Endodermal cell (in vitro differentiated cells): Measurements from ENCODE around the gene SEC24D. TPM values are rescaled to one million over a fixed set of nuclear protein-coding genes. Genes with fewer than 3 reads are reported as not detected.

Experiments used
- DNase-seq: peaks from one replicate; pipeline ENCODE4 v3.0.0-alpha.2; 2017
- H3K27ac ChIP-seq: 2 replicates; pipeline ENCODE4 v1.5.1; 2013; ENCODE audit warnings: mild to moderate bottlenecking, low read depth, low read length, moderate library complexity
- H3K27me3 ChIP-seq: 2 replicates; pipeline ENCODE4 v1.6.1; 2013; ENCODE audit warnings: mild to moderate bottlenecking, low read length, moderate library complexity; ENCODE audit not compliant: insufficient read depth, control insufficient read depth, poor library complexity, severe bottlenecking
- H3K36me3 ChIP-seq: 2 replicates; pipeline ENCODE4 v1.7.0; 2013; ENCODE audit warnings: mild to moderate bottlenecking, low read length, moderate library complexity; ENCODE audit not compliant: control insufficient read depth, insufficient read depth
- H3K4me1 ChIP-seq: one replicate; pipeline ENCODE4 v1.7.0; 2013; ENCODE audit warnings: low read length; ENCODE audit not compliant: control insufficient read depth, insufficient read depth
- H3K4me3 ChIP-seq: 2 replicates; pipeline ENCODE4 v1.5.1; 2013; ENCODE audit warnings: mild to moderate bottlenecking, low read length, moderate library complexity
- H3K9ac ChIP-seq: 2 replicates; pipeline ENCODE4 v1.6.1; 2013; ENCODE audit warnings: mild to moderate bottlenecking, low read length, moderate library complexity; ENCODE audit not compliant: poor library complexity, severe bottlenecking; ENCODE audit errors: extremely low read depth
- H3K9me3 ChIP-seq: 2 replicates; pipeline ENCODE4 v1.6.1; 2013; ENCODE audit warnings: mild to moderate bottlenecking, low read length, moderate library complexity; ENCODE audit not compliant: control insufficient read depth
- H3K27ac Mint-ChIP-seq: 2 replicates; pipeline ENCODE4 v1.8.0; 2020; ENCODE audit warnings: mixed read lengths
- H3K27me3 Mint-ChIP-seq: 2 replicates; pipeline ENCODE4 v1.8.0; 2021; ENCODE audit warnings: mild to moderate bottlenecking, mixed read lengths; ENCODE audit not compliant: insufficient read depth
- H3K36me3 Mint-ChIP-seq: 2 replicates; pipeline ENCODE4 v1.8.0; 2020; ENCODE audit warnings: low read depth, mixed read lengths
- H3K4me1 Mint-ChIP-seq: 2 replicates; pipeline ENCODE4 v1.8.0; 2020; ENCODE audit warnings: mixed read lengths
- H3K4me3 Mint-ChIP-seq: 2 replicates; pipeline ENCODE4 v1.8.0; 2020; ENCODE audit warnings: mild to moderate bottlenecking, moderate library complexity, mixed read lengths
- H3K9me3 Mint-ChIP-seq: 2 replicates; pipeline ENCODE4 v1.8.0; 2020; ENCODE audit warnings: mild to moderate bottlenecking, mixed read lengths
- CTCF ChIP-seq: fragments of 200-600 bp; sonication (generic); conservative IDR thresholded peaks from 2 replicates; pipeline ENCODE4 v1.5.0; 2021; ENCODE audit warnings: antibody characterized with exemption, mild to moderate bottlenecking
- WGBS, 2 experiments: methylation state at CpG; one replicate each; pipeline versions ENCODE4 v1.1.5 to v1.1.7; 2013; ENCODE audit warnings: missing lambda C conversion rate in 2 of 2, mixed read lengths in 1 of 2; ENCODE audit not compliant: insufficient coverage in 1 of 2, insufficient read length in 1 of 2; 5-methylcytosine and 5-hydroxymethylcytosine counted together
- total RNA-seq, 2 donors: library from RNA; stranded (reverse); fragmentation: NEBNext Ultra II Directional in 1 of 2; extraction: Animal tissue kit (Norgen Biotek cat#: 25700) in 1 of 2; gene quantifications; 2 replicates in 1 of 2; 3 replicates in 1 of 2; pipeline ENCODE4 v1.2.1, GENCODE V29; 2021

The SEC24D gene
- total RNA-seq, 2 donors from 2014 or later, result 40.4 to 42.8 TPM

GRCh38 chr4:118736900-118737299, 99.0 kb downstream of the SEC24D start:
- Histone ChIP-seq H3K27ac (no peak overlapping the region), H3K9ac (no peak overlapping the region), H3K27me3 (no peaks in the 10 kb centered on the region), H3K9me3 (no peaks in the 10 kb centered on the region), H3K36me3 (peaks cover 68% of the 10 kb centered on the region), H3K4me1 (no peaks in the 10 kb centered on the region), H3K4me3 (no peak overlapping the region)
- H3K9me3 Mint-ChIP-seq, result no peaks in the 10 kb centered on the region
- H3K36me3 Mint-ChIP-seq, result peaks cover 30% of the 10 kb centered on the region
- no peak for DNase-seq
- no peak overlapping the region for H3K4me3 Mint-ChIP-seq
- H3K4me1 Mint-ChIP-seq, result no peaks in the 10 kb centered on the region
- no peak for TF ChIP-seq CTCF
- no peaks in the 10 kb centered on the region for H3K27me3 Mint-ChIP-seq
- no peak overlapping the region for H3K27ac Mint-ChIP-seq

GRCh38 chr4:118734491-118735205, 101.3 kb downstream of the SEC24D start:
- H3K9ac ChIP-seq, result no peak overlapping the region
- peaks cover 75% of the 10 kb centered on the region for H3K36me3 ChIP-seq
- Mint-ChIP-seq H3K4me3 (no peak overlapping the region), H3K9me3 (no peaks in the 10 kb centered on the region), H3K36me3 (peaks cover 24% of the 10 kb centered on the region), H3K4me1 (no peaks in the 10 kb centered on the region), H3K27me3 (no peaks in the 10 kb centered on the region), H3K27ac (no peak overlapping the region)
- no peak overlapping the region for H3K4me3 ChIP-seq
- H3K27ac ChIP-seq, result no peak overlapping the region
- no peak for TF ChIP-seq CTCF
- no peak for DNase-seq
- 91 to 100% methylated on average over 4 to 7 of the region's 7 CpGs for WGBS, 2 experiments
- H3K9me3 ChIP-seq, result no peaks in the 10 kb centered on the region
- H3K4me1 ChIP-seq, result no peaks in the 10 kb centered on the region
- H3K27me3 ChIP-seq, result no peaks in the 10 kb centered on the region

- Histone ChIP-seq H3K4me3 (no peak overlapping the region), H3K27ac (no peak overlapping the region), H3K27me3 (no peaks in the 10 kb centered on the region), H3K9me3 (no peaks in the 10 kb centered on the region), H3K4me1 (no peaks in the 10 kb centered on the region), H3K9ac (no peak overlapping the region), H3K36me3 (peaks cover 74% of the 10 kb centered on the region)
- Mint-ChIP-seq H3K9me3 (no peaks in the 10 kb centered on the region), H3K36me3 (peaks cover 31% of the 10 kb centered on the region), H3K4me1 (no peaks in the 10 kb centered on the region), H3K4me3 (no peak overlapping the region), H3K27me3 (no peaks in the 10 kb centered on the region), H3K27ac (no peak overlapping the region)
- no peak for TF ChIP-seq CTCF
- no peak for DNase-seq
- 82 to 100% methylated on average over 1 to 3 of the region's 3 CpGs for WGBS, 2 experiments
These were observed 103.2 kb downstream of the SEC24D start for GRCh38 chr4:118732591-118733330.
